Hepatocyte (in vitro differentiated cells): Measurements from ENCODE around the gene TPPP2. TPM values are rescaled to one million over a fixed set of nuclear protein-coding genes. Genes with fewer than 3 reads are reported as not detected.
"Not testable (repeated sequence)": the region's sequence is repeated elsewhere in the genome, so short reads cannot be mapped to it uniquely, and the experiment has no call there.

Experiments used
- DNase-seq: peaks from one replicate; pipeline ENCODE4 v3.0.0-alpha.2; 2016; ENCODE audit warnings: low spot score
- H2AFZ ChIP-seq: fragments of 200-600 bp; sonication (generic); 2 replicates; pipeline ENCODE4 v1.6.0; 2016; ENCODE audit warnings: antibody characterized with exemption, mild to moderate bottlenecking
- H3K27ac ChIP-seq: fragments of 200-600 bp; sonication (generic); 2 replicates; pipeline ENCODE4 v1.5.1; 2016; ENCODE audit warnings: mild to moderate bottlenecking
- H3K27me3 ChIP-seq: fragments of 200-600 bp; sonication (generic); 2 replicates; pipeline ENCODE4 v1.6.1; 2016
- H3K36me3 ChIP-seq: fragments of 200-600 bp; sonication (generic); replicated peaks from 2 replicates; pipeline ENCODE4 v1.5.1; 2016; ENCODE audit warnings: low read depth; ENCODE audit not compliant: insufficient read depth
- H3K4me1 ChIP-seq: fragments of 200-600 bp; sonication (generic); 2 replicates; pipeline ENCODE4 v1.5.1; 2016; ENCODE audit warnings: mild to moderate bottlenecking, moderate library complexity; ENCODE audit not compliant: insufficient read depth
- H3K4me2 ChIP-seq: fragments of 200-600 bp; sonication (generic); 2 replicates; pipeline ENCODE4 v1.6.0; 2016
- H3K4me3 ChIP-seq: fragments of 200-600 bp; sonication (generic); 2 replicates; pipeline ENCODE4 v1.5.1; 2016; ENCODE audit warnings: mild to moderate bottlenecking
- H3K79me2 ChIP-seq: fragments of 200-600 bp; sonication (generic); 2 replicates; pipeline ENCODE4 v1.6.0; 2017; ENCODE audit warnings: mild to moderate bottlenecking
- H3K9me2 ChIP-seq: fragments of 200-600 bp; sonication (generic); replicated peaks from 2 replicates; pipeline ENCODE4 v1.6.0; 2017; ENCODE audit warnings: mild to moderate bottlenecking; ENCODE audit not compliant: insufficient read depth
- H3K9me3 ChIP-seq: fragments of 200-600 bp; sonication (generic); 2 replicates; pipeline ENCODE4 v1.5.1; 2016; ENCODE audit warnings: low read depth, mild to moderate bottlenecking
- H4K20me1 ChIP-seq: fragments of 200-600 bp; sonication (generic); 2 replicates; pipeline ENCODE4 v1.6.0; 2016; ENCODE audit warnings: mild to moderate bottlenecking; ENCODE audit not compliant: insufficient read depth, poor library complexity, severe bottlenecking
- CTCF ChIP-seq: fragments of 200-600 bp; sonication (generic); IDR thresholded peaks from 2 replicates; pipeline ENCODE4 v1.5.1; 2016; ENCODE audit warnings: antibody characterized with exemption, mild to moderate bottlenecking; ENCODE audit not compliant: poor library complexity
- EZH2 ChIP-seq: fragments of 200-600 bp; sonication (generic); IDR thresholded peaks from 2 replicates; pipeline ENCODE4 v1.6.1; 2016; ENCODE audit warnings: antibody characterized with exemption, mild to moderate bottlenecking, borderline replicate concordance
- EZH2phosphoT487 ChIP-seq: fragments of 200-600 bp; sonication (generic); IDR thresholded peaks from one replicate; pipeline ENCODE4 v1.6.1; 2018; ENCODE audit warnings: antibody characterized with exemption, mild to moderate bottlenecking, low read depth, moderate library complexity; ENCODE audit not compliant: unreplicated experiment, severe bottlenecking
- WGBS: methylation state at CpG from one replicate; pipeline ENCODE4 v1.1.6; 2016; ENCODE audit warnings: low lambda C conversion rate; ENCODE audit errors: missing lambda C conversion rate; 5-methylcytosine and 5-hydroxymethylcytosine counted together
- polyA plus RNA-seq: library from polyadenylated mRNA; unstranded; fragments of >200 nt; fragmentation: Nextera tagmentation; extraction: Ambion mirVana; gene quantifications from 2 replicates; pipeline ENCODE4 v1.2.1, GENCODE V29; 2016
- total RNA-seq: library from RNA; depleted of rRNA; stranded (reverse); fragments of >200 nt; gene quantifications from 2 replicates; pipeline ENCODE4 v1.2.3, GENCODE V29; 2014

TPPP2 gene
- not detected in 2 replicates for total RNA-seq
- polyA plus RNA-seq: not detected in 2 replicates

- no peak for TF ChIP-seq CTCF
Observed at GRCh38 chr14:21029917-21030316, at the start of gene TPPP2. Gene TPPP2 (plus strand): TSS chr14:21030217. CDS start chr14:21030582, 365 bp downstream.

GRCh38 chr14:20980906-20981305 lies 49.1 kb upstream of the TPPP2 start:
- H3K36me3 ChIP-seq: no peaks in the 10 kb centered on the region

More at GRCh38 chr14:21029917-21030316, at the start of gene TPPP2:
- H3K9me3 ChIP-seq: no peaks in the 10 kb centered on the region
- H3K79me2 ChIP-seq: no peaks in the 10 kb centered on the region
- no peak within 1 kb of the TSS for H2AFZ ChIP-seq
- DNase-seq: no peak
- no peak within 1 kb of the TSS for H3K27ac ChIP-seq
- H4K20me1 ChIP-seq: no peaks in the 10 kb centered on the region
- H3K4me1 ChIP-seq: peaks cover 16% of the 10 kb centered on the region
- 98% methylated on average over 5 of the region's 5 CpGs for WGBS
- no peak within 1 kb of the TSS for H3K4me3 ChIP-seq
- H3K27me3 ChIP-seq: no peaks in the 10 kb centered on the region
- no peak within 1 kb of the TSS for H3K4me2 ChIP-seq
- H3K36me3 ChIP-seq: no peaks in the 10 kb centered on the region
- H3K9me2 ChIP-seq: no peaks in the 10 kb centered on the region

GRCh38 chr14:20982646-20983369 lies 47.2 kb upstream of the TPPP2 start:
- DNase-seq: no peak
- no peaks in the 10 kb centered on the region for H3K9me3 ChIP-seq
- peaks cover 3% of the 10 kb centered on the region for H3K4me1 ChIP-seq
- no peaks in the 10 kb centered on the region for H4K20me1 ChIP-seq
- H3K4me2 ChIP-seq: no peak overlapping the region
- TF ChIP-seq CTCF (no peak), EZH2 (no peak), EZH2phosphoT487 (no peak)
- no peak overlapping the region for H2AFZ ChIP-seq
- no peaks in the 10 kb centered on the region for H3K9me2 ChIP-seq
- 86% methylated on average over 2 of the region's 2 CpGs for WGBS
- no peak overlapping the region for H3K27ac ChIP-seq
- H3K79me2 ChIP-seq: no peaks in the 10 kb centered on the region
- H3K27me3 ChIP-seq: no peaks in the 10 kb centered on the region
- no peaks in the 10 kb centered on the region for H3K36me3 ChIP-seq
- no peak overlapping the region for H3K4me3 ChIP-seq

More at GRCh38 chr14:20980906-20981305, 49.1 kb upstream of the TPPP2 start:
- WGBS: 85% methylated on average over 1 of the region's 1 CpG
- Histone ChIP-seq H3K27me3 (no peaks in the 10 kb centered on the region), H3K27ac (no peak overlapping the region), H2AFZ (no peak overlapping the region), H4K20me1 (no peaks in the 10 kb centered on the region), H3K4me3 (no peak overlapping the region), H3K9me2 (no peaks in the 10 kb centered on the region), H3K4me1 (peaks cover 4% of the 10 kb centered on the region), H3K79me2 (no peaks in the 10 kb centered on the region), H3K9me3 (no peaks in the 10 kb centered on the region), H3K4me2 (no peak overlapping the region)
- DNase-seq: no peak
- TF ChIP-seq EZH2 (no peak), CTCF (no peak), EZH2phosphoT487 (no peak)

GRCh38 chr14:20985650-20986049 lies 44.4 kb upstream of the TPPP2 start:
- not testable (repeated sequence) for H3K79me2 ChIP-seq, DNase-seq, H3K4me2 ChIP-seq, H3K9me3 ChIP-seq, H3K36me3 ChIP-seq, H3K9me2 ChIP-seq, H4K20me1 ChIP-seq, H3K4me3 ChIP-seq, H3K27ac ChIP-seq, H3K4me1 ChIP-seq, H3K27me3 ChIP-seq, H2AFZ ChIP-seq
- WGBS: 92% methylated on average over 4 of the region's 4 CpGs
